D721Med (cell line): ENCODE data around the gene TPX2.

Experiments used
- DNase-seq: peaks from one replicate; pipeline ENCODE4 v3.0.0; 2011; ENCODE audit warnings: low spot score; ENCODE audit not compliant: insufficient read length
- FAIRE-seq: peaks from 2 replicates; lab custom pipeline; 2011; peaks lifted over from hg19 to GRCh38; lab: Jason Lieb, UNC
- CTCF ChIP-seq: IDR thresholded peaks from 2 replicates; pipeline ENCODE4 v1.5.1; 2012; ENCODE audit warnings: mild to moderate bottlenecking, control low read depth; ENCODE audit not compliant: insufficient read depth; ENCODE audit errors: missing control alignments

The TPX2 gene

GRCh38 chr20:31831771-31832306, 92.7 kb downstream of the TPX2 start:
- no peak for TF ChIP-seq CTCF
- FAIRE-seq, result no peak
- DNase-seq, result no peak

- DNase-seq (peak; percentile 87), FAIRE-seq (no peak)
Observed at GRCh38 chr20:31833130-31833930, 94.2 kb downstream of the TPX2 start.

GRCh38 chr20:31833931-31834521, 94.9 kb downstream of the TPX2 start:
- DNase-seq (no peak), FAIRE-seq (no peak)
- no peak for TF ChIP-seq CTCF

More at GRCh38 chr20:31833130-31833930, 94.2 kb downstream of the TPX2 start:
- TF ChIP-seq CTCF, result peak; percentile 67

DNA sequence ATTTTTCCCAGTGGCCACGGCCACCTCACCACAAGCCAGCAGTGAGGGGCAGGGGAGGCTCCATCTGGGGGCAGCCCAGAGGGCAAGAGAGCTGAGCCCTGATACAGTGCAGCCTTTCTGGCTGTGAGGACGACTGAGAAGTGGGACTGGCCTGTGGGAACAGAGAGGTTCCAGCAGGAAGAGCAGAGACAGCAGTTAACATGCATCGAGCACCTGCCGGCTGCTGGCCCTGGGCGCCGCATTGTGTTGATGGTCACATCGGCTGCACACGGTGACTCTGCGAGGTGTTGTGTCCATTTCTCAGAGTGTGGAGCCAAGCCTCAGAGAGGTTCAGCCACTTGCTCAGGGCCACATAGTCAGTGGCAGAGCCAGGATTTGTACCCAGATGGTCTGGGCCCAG, 96.5 kb downstream of the TPX2 start:
- TF ChIP-seq CTCF, result no peak
- DNase-seq, result no peak
- FAIRE-seq, result no peak

GRCh38 chr20:31835977-31836852, 97.1 kb downstream of the TPX2 start:
- DNase-seq, result no peak
- no peak for FAIRE-seq
- no peak for TF ChIP-seq CTCF

- TF ChIP-seq CTCF, result no peak
- FAIRE-seq (no peak), DNase-seq (no peak)
Observed at GRCh38 chr20:31836853-31837608, 97.9 kb downstream of the TPX2 start.
